GM18519 (cell line): ENCODE data around the gene FBXO24.

Experiments used
- ATAC-seq: cut with Tn5 transposase; IDR thresholded peaks from one replicate; pipeline ENCODE4 v1.9.1; 2021; ENCODE audit warnings: mild to moderate bottlenecking, moderate library complexity; ENCODE audit not compliant: unreplicated experiment, low FRiP score

The FBXO24 gene

DNA sequence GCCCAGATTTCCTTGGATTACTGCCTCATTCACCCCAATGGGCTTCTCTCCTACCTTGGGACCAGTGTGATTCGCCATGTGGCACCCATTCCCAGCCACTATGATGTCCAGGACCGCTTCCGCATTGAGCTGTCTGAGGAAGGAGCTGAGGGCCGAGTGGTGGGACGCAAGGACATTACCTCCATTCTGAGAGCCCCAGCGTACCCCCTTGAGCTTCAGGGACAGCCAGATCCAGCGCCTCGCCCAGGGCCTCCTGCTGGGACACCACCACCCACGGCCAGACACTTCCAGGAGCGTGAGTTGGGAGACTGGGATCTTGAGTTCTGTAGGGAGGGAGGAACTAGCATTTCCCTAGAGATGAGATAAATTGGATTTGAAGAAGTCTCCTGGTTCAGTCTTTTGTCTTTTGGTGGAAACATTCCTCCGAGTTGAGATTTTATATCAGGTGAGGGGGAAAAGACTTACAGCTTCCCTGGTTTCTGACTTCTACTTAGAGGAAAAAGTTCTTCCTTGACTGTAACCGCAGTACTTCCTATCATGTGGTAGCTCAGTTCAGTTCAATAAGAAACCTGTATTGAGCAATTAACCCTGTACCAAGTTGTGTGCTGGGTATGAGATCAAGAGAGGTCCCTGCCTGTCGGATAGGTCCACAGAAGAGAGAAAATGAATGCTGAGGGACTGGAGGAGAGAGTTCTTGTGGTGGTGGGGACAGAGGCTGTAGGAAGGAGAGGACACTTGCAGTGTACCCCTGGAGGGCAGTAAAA lies 27.5 kb downstream of the FBXO24 start:
- ATAC-seq = no peak

DNA sequence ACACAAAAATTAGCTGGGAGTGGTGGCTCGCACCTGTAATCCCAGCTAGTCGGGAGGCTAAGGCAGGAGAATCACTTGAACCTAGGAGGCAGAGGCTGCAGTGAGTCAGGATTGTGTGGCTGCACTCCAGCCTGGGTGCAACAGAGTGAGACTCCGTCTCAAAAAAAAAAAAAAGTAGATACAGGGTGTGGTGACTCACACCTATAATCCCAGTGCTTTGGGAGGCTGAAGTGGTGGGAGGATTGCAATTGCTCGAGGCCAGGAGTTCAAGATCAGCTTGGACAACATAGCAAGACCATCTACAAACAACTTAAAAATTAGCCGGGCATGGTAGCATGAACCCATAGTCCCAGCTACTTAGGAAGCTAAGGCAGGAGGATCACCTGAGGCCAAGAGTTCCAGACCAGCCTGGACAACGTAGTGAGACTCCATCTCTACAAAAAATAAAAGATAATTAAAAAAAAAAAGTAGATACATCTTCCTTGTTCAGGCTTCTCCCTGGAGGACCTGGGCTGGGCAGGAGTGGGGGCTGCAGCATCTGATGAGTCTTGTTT lies 28.3 kb downstream of the FBXO24 start:
- no peak for ATAC-seq

DNA sequence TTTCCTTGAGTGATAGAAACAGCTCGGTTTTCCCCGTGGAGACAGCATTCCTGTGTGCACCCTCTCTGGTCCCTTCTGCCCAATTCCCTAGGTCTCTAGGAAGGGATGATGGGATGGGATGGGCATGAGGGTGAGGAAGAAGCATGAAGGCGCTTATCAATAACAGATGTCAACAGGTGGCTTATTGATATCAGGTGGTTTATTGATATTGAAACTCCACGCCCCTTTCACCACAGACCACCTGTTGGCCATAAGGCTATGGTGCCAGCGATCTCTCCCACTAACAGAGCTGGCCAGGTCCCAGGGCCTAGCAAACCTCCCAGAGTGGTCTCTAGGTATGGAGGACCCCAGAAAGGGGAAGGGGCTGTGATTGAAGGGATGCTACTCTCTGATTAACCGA lies 34.1 kb downstream of the FBXO24 start:
- ATAC-seq = no peak

DNA sequence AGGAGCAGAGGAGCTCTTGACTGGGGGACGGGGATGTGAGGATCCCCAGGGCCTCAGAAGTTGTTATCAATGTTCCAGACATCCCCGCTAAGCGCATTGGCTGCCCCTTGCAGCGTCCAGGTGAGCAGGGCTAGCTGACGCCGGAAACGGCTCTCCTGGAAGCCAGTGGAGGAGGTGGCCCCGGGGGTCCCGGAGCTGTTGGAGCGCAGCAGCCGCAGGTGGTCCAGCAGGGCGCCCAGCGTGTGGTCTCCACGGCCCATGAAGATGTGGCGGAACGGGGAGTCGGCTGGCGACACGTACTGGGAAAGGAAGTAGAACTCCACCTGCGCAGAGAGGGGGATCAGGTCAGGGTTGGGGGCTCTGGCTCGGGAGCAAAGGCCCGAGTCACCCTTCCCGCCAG lies 34.7 kb downstream of the FBXO24 start:
- no peak for ATAC-seq

DNA sequence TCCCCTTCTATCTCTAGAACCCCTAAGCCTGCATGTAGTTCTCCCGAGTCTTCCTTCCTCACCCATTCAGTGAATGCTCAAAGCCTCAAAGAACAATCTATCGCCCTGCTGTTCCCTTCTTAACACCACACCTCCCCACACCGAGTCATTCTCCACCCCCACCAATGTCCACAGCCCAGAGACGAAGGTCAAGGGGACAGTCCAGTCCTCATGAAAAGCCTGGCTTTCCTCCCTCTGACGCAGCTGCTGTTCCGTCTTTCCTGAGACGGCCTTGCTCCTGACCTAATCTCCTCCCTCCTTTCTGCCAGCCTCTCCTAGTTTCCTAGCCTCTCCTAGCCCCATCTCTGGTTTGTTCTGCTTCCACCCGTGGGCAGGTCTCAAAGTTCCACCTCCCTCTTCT lies 35.4 kb downstream of the FBXO24 start:
- no peak for ATAC-seq

DNA sequence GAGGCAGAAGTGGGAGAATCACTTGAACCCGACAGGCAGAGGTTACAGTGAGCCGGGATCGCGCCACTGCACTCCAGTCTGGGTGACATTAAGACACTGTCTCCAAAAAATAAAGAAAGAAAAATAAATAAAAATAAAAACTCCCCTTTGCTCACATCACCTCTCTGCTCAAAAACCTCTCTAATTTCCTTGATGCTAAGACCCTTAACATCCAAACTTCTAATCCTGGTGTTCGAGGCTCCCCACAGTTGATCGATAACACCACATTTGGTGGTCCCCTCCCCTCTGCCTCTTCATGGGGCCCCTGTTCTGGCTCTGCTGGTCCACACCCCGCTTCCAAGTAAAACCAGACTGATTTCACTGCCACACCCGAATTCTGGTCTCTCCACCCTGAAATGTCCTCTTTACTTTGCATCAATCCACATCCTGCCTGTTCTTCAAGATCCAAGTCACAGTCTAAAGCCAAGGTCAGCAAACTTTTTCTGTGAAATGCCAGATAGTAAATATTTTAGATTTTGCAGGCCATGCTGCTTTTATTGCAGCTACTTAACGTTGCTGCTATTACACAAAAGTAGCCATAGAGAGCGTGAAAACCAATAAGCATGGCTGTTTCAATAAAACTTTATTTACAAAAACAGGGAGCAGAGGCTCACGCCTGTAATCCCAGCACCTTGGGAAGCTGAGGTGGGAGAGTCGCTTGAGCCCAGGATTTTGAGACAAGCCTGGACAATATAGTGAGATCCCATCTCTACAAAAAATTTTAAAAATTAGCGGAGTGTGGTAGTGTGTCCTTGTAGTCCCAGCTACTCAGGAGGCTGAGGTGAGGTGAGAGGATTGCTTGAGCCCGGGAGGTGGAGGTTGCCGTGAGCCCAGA lies 38.1 kb downstream of the FBXO24 start:
- no peak for ATAC-seq

DNA sequence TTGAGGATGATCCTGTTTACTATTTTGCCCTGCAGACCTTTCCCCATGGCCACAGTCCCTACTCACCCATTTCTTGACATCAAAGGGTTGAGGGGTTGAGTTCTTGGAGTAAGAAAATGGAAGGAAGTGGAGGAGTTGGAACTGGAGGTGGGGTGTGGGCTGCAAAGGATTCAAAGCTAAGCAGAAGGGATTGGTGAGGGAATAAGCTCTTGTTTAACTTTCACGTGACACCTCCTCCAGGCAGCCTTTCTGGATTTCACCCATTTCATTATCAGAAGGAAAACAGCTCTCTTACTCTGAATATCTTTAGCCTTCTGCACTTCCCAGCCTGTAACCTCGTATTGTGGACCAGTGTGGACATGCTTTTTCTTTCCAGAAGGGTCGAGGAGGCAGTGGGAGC lies 39.9 kb downstream of the FBXO24 start:
- no peak for ATAC-seq

DNA sequence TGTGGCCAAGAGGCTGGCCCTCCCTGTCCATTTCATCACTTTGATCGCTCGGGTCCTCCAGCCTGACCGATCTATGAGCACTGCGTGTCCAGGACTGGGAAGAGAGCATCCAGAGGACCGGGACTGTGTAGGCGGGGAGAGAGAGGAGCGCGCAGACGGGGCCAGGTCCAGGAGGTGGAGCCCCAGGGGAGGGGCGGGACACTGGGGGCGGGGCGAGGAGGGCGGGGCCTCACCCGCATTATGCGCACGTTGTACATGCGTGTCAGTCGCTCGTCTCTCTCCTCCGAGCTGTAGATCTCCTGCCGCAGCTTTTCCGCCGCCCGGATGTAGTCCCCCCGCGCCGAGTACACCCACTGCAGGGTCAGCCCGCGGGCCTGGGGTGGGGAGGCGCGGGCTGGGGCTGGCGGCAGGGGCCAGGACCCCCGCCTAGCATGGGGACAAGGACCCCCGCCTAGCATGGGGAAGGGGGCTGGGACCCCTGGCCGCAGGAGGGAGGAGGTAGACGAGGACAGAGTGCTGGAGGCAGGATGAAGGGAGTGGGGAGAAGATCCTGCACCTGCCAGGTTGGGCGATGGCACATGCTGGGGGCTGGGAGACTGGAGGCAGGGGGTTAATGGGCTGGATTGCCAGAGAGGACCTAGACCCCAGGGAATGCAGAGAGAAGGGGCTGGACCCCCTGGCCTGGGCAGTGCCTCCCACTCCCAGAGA lies 40.6 kb downstream of the FBXO24 start:
- no peak for ATAC-seq

DNA sequence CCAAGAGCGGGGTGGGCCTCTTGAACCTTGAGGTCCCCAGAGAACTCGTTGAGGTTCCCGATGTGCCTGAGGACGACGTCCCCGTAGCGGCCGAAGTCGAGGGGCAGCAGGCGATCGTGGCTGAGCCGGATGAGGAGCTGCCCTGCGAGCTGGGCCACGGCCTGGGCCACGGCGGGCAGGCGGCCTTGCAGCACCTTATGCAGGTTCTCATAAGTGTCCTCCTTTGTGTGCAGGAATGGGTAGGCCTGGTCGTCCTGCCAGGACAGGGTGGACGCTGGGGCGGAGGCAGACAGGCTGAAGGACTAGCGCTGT lies 41.1 kb downstream of the FBXO24 start:
- no peak for ATAC-seq

DNA sequence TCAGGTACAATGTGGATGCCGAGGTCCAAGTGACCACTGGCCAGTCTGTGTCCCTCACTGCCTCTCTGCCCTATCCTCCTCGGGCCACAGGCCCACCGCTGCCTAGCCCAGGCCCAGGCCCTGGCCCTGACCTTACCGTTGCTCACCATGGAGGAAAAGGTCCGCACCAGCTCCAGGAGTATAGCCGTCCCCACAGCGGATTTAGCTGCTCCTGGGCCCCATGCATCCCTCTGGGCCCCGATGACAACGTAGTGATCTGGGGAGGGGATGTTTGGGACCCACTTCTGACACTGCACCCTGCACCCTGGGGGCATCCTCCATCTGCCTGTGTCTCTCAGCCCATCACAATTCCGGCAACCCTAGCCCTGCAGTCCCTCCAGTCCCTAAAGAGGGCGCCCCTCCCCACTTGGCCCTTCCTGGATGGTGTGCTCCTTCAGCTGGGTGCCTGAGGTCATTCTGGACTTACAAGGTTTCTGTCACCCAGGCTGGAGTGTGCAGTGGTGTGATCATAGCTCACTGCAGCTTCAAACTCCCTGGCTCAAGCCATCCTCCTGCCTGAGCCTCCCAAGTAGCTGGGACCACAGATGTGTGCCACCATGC lies 43.1 kb downstream of the FBXO24 start:
- ATAC-seq = no peak

DNA sequence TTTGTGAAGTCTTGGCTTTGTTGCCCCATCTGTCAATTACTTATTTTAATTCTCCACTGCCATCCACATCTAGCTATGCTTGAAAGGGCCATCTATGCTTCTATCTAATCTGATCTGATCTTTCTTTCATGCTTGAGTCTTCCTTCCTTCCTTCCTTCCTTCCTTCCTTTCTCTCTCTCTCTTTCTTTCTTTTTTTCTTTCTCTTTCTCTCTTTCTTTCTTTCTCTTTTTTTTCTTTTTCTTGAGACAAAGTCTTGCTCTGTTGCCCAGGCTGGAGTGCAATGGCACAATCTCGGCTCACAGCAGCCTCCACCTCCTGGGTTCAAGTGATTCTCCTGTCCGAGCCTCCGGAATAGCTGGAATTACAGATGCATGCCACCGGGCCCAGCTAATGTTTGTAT lies 43.9 kb downstream of the FBXO24 start:
- ATAC-seq = no peak

DNA sequence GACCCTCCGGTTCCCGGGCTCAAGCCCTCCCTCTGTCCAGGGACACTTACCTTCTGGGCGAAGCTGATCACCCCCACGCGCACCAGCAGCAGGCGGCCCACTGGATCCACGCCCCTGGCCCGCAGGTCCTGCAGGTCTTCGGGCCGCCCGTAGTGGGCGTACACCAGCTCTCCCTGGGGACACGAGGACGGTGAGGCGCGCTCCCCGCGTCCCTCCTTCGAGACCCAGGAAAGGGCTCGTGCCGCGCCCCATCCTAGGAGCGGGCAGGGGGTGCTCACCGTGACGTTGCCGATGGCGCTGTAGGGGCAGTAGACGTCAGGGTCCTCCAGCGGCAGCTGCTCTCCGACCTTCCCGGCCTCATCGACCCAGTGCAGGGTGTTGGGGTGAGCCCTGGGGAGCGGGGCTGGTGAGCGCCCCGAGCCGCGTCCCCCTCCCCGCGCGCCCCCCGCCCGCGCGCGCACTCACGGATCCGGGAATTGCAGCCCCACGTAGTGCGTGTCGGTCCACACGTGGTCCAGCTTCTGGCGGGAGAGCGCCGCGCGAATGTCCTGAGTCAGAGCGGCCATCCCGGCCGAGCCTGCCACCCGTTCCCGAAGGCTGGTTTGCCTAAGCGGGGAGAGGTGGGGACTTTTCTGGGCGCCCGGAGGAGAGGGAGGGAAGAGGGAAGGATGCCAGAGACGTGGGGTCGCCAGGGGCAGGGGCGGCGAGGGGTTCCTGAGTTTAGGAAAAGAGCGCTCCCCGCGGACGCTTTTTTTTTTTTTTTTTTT lies 47.0 kb downstream of the FBXO24 start:
- no peak for ATAC-seq

DNA sequence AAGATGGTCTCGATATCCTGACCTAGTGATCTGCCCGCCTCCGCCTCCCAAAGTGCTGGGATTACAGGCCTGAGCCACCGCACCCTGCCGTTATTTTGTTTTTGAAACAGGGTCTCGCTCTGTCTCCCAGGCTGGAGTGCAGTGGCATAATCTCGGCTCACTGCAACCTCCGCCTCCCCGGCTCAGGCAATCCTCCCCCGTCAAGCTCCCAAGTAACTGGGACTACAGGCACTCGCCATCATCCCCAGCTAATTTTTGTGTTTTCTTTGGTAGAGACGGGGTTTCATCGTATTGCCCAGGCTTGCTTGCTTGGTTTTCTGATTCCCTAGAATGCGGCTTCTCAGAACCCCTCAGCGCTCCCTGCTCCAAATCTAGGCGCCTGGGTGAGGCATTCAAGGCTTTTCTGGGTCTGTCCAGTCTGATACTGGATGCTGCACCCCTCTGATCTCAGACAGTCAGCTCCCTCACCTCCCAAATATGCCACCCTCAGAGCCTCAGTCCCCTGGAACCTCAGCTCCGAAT lies 53.9 kb downstream of the FBXO24 start:
- ATAC-seq = no peak

DNA sequence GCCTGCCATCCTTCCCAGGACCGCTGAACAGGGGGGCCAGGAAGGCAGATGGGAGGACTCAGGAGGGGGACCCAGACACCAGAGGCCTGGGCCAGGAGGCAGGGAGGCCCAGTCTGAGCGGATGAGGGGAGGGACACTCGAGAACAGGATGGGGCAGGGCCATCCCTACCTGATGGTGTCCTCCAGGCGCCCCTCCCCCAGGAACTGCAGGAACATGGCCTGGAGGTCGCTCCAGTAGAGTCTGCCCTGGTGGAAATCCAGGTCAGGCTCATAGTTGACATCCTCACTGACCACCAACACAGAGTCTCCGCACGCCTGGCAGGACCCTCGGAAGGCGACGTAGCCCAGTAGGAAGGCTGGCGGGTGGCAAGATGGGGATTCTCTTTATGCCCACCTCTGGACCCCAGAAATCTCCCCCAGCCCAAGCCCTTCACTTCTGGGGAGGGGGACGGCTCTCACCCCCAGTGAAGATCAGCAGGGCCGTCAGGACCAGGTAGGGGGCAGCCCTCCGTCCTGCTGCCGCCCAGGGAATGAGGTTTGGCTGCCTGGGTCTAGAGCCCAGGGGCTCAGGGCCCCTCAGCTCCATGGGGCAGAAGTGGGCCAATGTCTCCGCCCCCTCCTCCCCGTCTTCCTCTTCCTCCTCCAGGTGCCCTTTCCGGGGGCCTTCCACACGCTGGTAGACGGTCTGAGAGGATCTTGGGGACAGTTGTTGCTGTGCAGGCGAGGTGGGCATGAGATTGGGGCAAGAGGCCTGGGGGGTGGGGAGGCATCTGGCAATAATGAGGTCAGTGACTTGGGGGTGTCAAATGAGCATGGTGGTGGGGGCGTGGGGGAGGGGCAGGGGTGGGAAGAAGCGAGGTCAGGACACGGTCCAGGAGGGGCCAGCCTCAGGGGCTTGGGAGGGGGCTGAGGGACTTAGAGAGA lies 54.7 kb downstream of the FBXO24 start:
- ATAC-seq = no peak

DNA sequence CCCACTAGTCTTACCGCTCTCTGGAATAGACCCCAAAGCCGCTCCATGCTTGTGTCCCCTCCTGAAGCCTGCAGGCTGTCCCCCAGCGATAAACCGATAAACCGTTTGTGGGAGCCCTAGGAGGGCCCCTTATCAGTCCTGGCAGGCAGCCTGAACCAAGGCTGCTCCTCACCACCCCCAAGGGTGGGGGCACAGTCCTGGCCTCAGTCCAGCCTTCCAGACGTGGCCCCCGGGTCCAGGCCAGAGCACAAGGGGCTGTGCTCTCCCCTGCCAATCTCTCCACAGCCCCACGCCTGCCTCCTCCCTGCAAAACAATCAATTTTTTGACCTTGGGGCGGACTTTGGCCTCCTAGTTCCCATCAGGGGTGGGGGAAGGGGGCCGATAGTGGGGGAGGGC lies 55.3 kb downstream of the FBXO24 start, which contains the start of gene TFR2:
Gene TFR2, minus strand, starts transcription at position 90 of the 397 bp plus-strand sequence. Its CDS starts 43 bp downstream, at position 47.
- ATAC-seq = no peak

DNA sequence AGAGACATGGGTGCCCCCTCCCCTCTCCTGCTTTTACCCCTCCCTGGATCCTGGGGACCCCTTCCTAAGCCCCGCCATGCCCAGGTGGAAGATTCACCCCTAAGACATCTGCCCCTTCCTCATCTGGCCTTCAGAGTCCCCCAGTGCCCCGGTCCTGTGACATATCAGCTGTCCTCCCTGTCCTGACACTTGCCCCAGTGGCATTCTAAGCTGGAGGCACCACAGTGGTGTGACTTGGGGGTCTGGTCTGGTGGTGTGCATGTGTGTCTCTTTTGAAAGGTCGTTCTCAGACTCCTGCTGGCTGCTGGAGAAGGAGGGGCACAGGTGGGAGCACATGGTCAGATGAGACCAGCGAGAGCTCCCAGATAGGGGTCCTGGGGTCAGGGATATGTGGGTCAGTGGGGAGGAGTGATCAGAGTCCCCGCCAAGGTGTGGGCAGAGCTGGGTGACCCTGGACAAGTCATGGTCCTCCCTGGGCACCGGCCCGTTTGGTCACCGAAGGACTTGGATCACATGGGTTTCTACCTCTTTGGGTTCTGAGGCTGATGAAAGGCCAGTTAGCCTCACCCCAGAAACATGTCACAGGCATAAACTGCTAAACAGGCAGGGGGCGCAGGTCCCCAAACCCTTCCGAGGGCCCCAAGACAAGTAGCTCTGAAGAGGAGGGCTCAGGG lies 55.9 kb downstream of the FBXO24 start:
- ATAC-seq = no peak

DNA sequence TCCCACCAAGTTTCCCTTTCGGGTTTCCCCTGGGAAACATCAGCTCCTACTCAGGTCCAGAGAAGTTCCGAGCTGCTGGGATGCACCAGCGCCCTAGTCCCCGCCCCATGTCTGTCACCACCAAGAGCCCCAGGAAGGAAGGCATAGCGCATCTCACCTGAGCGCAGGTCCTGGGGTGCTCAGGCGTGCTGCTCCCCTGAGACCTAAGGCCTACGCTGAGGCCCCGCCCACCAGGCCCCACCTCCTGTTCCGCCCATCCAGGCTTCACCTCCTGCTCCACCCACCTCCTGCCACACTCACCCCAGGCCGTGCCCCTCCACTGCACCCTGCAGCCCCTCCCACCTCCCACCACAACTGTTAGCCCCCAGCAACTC lies 56.4 kb downstream of the FBXO24 start:
- no peak for ATAC-seq
